CD4-positive, alpha-beta T cell (primary cell): ENCODE measurements around the gene TDRD10. TPM values are rescaled to one million over a fixed set of nuclear protein-coding genes. Genes with fewer than 3 reads are reported as not detected.

Experiments used
- ATAC-seq: fragments of 200-7000 bp; cut with Tn5 transposase; one replicate; pipeline ENCODE4 v1.10.0; 2022; ENCODE audit warnings: mild to moderate bottlenecking; ENCODE audit not compliant: poor library complexity
- CTCF ChIA-PET: fragments of 350-600 bp; sonication (Branson Sonifier 250); formaldehyde crosslinking; loops from one replicate; lab custom pipeline; 2021; ENCODE audit warnings: antibody characterized with exemption, inconsistent platforms; lab: Charles Lee
- POLR2A ChIA-PET: fragments of 350-600 bp; sonication (Branson Sonifier 250); formaldehyde crosslinking; loops from one replicate; lab custom pipeline; 2021; ENCODE audit warnings: antibody characterized with exemption, inconsistent platforms; lab: Charles Lee
- DNase-seq, 14 experiments: peaks; one replicate each; pipeline ENCODE4 v3.0.0-alpha.2; 2013 to 2020; ENCODE audit warnings: mixed read lengths in 2 of 14
- H3K27ac ChIP-seq, 2 donors: one replicate each; pipeline versions ENCODE4 v1.5.1 to v1.7.0; 2013; ENCODE audit warnings: low read length in 2 of 2, low read depth in 1 of 2, mild to moderate bottlenecking in 1 of 2
- H3K27me3 ChIP-seq, 2 experiments: 1 replicate in 1 of 2; 2 replicates in 1 of 2; pipeline versions ENCODE4 v1.6.1 to v1.7.0; 2013; ENCODE audit warnings: low read length in 2 of 2, control low read depth in 1 of 2, mild to moderate bottlenecking in 1 of 2, moderate library complexity in 1 of 2; ENCODE audit not compliant: insufficient read depth in 2 of 2, control insufficient read depth in 1 of 2
- H3K36me3 ChIP-seq: one replicate; pipeline ENCODE4 v1.6.1; 2013; ENCODE audit warnings: low read length, control low read depth; ENCODE audit not compliant: insufficient read depth
- H3K4me1 ChIP-seq: one replicate; pipeline ENCODE4 v1.6.1; 2013; ENCODE audit warnings: low read length, control low read depth; ENCODE audit not compliant: insufficient read depth
- H3K4me3 ChIP-seq: one replicate; pipeline ENCODE4 v1.5.1; 2013; ENCODE audit warnings: mild to moderate bottlenecking, low read length, moderate library complexity
- H3K9me3 ChIP-seq, 2 experiments: 1 replicate in 1 of 2; 2 replicates in 1 of 2; pipeline versions ENCODE4 v1.6.1 to v1.7.0; 2013; ENCODE audit warnings: low read length in 2 of 2, mild to moderate bottlenecking in 2 of 2, control low read depth in 1 of 2, moderate library complexity in 1 of 2; ENCODE audit not compliant: control insufficient read depth in 1 of 2, insufficient read depth in 1 of 2
- H3K27ac Mint-ChIP-seq: one replicate; pipeline ENCODE4 v1.8.0; 2020; ENCODE audit warnings: mixed read lengths
- H3K27me3 Mint-ChIP-seq: one replicate; pipeline ENCODE4 v1.8.0; 2021; ENCODE audit warnings: mixed read lengths
- H3K36me3 Mint-ChIP-seq: one replicate; pipeline ENCODE4 v1.8.0; 2021; ENCODE audit warnings: low read depth, mixed read lengths
- H3K4me1 Mint-ChIP-seq: one replicate; pipeline ENCODE4 v1.8.0; 2021; ENCODE audit warnings: low read depth, mixed read lengths
- H3K4me3 Mint-ChIP-seq: one replicate; pipeline ENCODE4 v1.8.0; 2020; ENCODE audit warnings: mild to moderate bottlenecking, mixed read lengths
- H3K9me3 Mint-ChIP-seq: one replicate; pipeline ENCODE4 v1.8.0; 2020; ENCODE audit warnings: mixed read lengths
- intact Hi-C, 2 experiments: fragments of 100-400 bp; cut with DNase I in 1 of 2; cut with micrococcal nuclease in 1 of 2; formaldehyde crosslinking; loops; one replicate each; pipeline versions ENCODE4 v1.15.1 to v1.9.0; 2023 to 2025; cut with DNase I, micrococcal nuclease
- total RNA-seq, 174 experiments: library from RNA in 2 of 174; stranded (reverse) in 2 of 174; gene quantifications; one replicate each; pipeline ENCODE4 v1.2.3 and lab custom pipeline; 2021 to 2026
- TF ChIP-seq, protein P1 (sequence below): fragments of 200-600 bp; IDR thresholded peaks from one replicate; pipeline ENCODE4 v1.8.0; 2022; ENCODE audit warnings: antibody characterized with exemption, mild to moderate bottlenecking

The TDRD10 gene
- total RNA-seq, 2 experiments from 2014 or later = not detected

GRCh38 chr1:154584267-154584994, 82.4 kb downstream of the TDRD10 start:
- no peak overlapping the region for H3K27ac Mint-ChIP-seq
- DNase-seq (no peak), ATAC-seq (no peak)
- POLR2A ChIA-PET = no interaction called here
- H3K27ac ChIP-seq = no peak overlapping the region
- no peaks in the 10 kb centered on the region for H3K27me3 ChIP-seq
- H3K4me1 Mint-ChIP-seq = no peaks in the 10 kb centered on the region
- H3K27me3 Mint-ChIP-seq = no peaks in the 10 kb centered on the region
- H3K36me3 ChIP-seq = peaks cover 97% of the 10 kb centered on the region
- H3K4me3 Mint-ChIP-seq = no peak overlapping the region
- TF ChIP-seq, protein P1, sequence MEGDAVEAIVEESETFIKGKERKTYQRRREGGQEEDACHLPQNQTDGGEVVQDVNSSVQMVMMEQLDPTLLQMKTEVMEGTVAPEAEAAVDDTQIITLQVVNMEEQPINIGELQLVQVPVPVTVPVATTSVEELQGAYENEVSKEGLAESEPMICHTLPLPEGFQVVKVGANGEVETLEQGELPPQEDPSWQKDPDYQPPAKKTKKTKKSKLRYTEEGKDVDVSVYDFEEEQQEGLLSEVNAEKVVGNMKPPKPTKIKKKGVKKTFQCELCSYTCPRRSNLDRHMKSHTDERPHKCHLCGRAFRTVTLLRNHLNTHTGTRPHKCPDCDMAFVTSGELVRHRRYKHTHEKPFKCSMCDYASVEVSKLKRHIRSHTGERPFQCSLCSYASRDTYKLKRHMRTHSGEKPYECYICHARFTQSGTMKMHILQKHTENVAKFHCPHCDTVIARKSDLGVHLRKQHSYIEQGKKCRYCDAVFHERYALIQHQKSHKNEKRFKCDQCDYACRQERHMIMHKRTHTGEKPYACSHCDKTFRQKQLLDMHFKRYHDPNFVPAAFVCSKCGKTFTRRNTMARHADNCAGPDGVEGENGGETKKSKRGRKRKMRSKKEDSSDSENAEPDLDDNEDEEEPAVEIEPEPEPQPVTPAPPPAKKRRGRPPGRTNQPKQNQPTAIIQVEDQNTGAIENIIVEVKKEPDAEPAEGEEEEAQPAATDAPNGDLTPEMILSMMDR = no peak
- H3K4me1 ChIP-seq = no peaks in the 10 kb centered on the region
- H3K9me3 Mint-ChIP-seq = no peaks in the 10 kb centered on the region
- peaks cover 98% of the 10 kb centered on the region for H3K36me3 Mint-ChIP-seq
- intact Hi-C loops = no loop called here
- H3K9me3 ChIP-seq = no peaks in the 10 kb centered on the region
- no peak overlapping the region for H3K4me3 ChIP-seq
- CTCF ChIA-PET = no interaction called here

DNA sequence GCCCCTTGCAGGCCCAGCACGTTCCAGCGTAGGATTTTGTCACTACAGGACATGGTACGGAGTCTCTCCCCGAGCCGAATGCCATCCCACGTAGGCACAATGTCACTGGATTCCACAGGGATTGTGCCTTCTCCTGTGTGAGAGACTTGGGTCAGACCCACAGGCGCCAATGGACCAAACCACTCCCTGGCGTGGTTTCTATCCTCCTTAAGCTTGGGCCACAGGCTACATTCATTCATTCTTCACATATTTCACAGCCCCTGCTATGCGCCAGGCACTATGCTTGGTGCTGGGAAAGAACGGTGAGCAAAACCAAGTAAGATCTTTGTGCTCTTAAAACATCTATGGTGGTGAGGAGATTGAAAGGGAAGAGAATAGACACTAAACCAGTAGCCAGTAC, 84.2 kb downstream of the TDRD10 start:
- Histone ChIP-seq H3K36me3 (peaks cover 98% of the 10 kb centered on the region), H3K27ac (no peak overlapping the region), H3K4me3 (no peak overlapping the region), H3K4me1 (no peaks in the 10 kb centered on the region), H3K27me3 (no peaks in the 10 kb centered on the region), H3K9me3 (no peaks in the 10 kb centered on the region)
- H3K4me1 Mint-ChIP-seq = no peaks in the 10 kb centered on the region
- TF ChIP-seq, protein P1 = no peak
- no peak overlapping the region for H3K4me3 Mint-ChIP-seq
- CTCF ChIA-PET = no interaction called here
- no peak for ATAC-seq
- POLR2A ChIA-PET = no interaction called here
- H3K9me3 Mint-ChIP-seq = no peaks in the 10 kb centered on the region
- H3K27ac Mint-ChIP-seq = no peak overlapping the region
- H3K27me3 Mint-ChIP-seq = no peaks in the 10 kb centered on the region
- no peak for DNase-seq
- H3K36me3 Mint-ChIP-seq = peaks cover 100% of the 10 kb centered on the region
- intact Hi-C loops = no loop called here

- H3K4me1 Mint-ChIP-seq = no peaks in the 10 kb centered on the region
- ATAC-seq (no peak), DNase-seq (no peak)
- H3K27ac Mint-ChIP-seq = peak overlapping the region; percentile 36
- Histone ChIP-seq H3K9me3 (no peaks in the 10 kb centered on the region), H3K27ac (no peak overlapping the region), H3K27me3 (no peaks in the 10 kb centered on the region), H3K4me3 (no peak overlapping the region), H3K4me1 (no peaks in the 10 kb centered on the region), H3K36me3 (peaks cover 100% of the 10 kb centered on the region)
- H3K27me3 Mint-ChIP-seq = no peaks in the 10 kb centered on the region
- intact Hi-C loops = no loop called here
- CTCF ChIA-PET = no interaction called here
- no peak overlapping the region for H3K4me3 Mint-ChIP-seq
- TF ChIP-seq, protein P1 = no peak
- POLR2A ChIA-PET = no interaction called here
- no peaks in the 10 kb centered on the region for H3K9me3 Mint-ChIP-seq
- H3K36me3 Mint-ChIP-seq = peaks cover 100% of the 10 kb centered on the region
Observed at GRCh38 chr1:154586641-154587040, 84.6 kb downstream of the TDRD10 start.
